ENCODE measurements around the gene RHBG. TPM values are rescaled to one million over a fixed set of nuclear protein-coding genes. Genes with fewer than 3 reads are reported as not detected.

Gene RHBG
- total and polyA plus RNA-seq, 10 donors, result 0.05 to 1.4 (median 0.38) TPM; not detected in 5

GRCh38 chr1:156376958-156377919 lies 8.2 kb downstream of the RHBG start:
- Histone ChIP-seq H3K27me3 (replicated peaks in 1 of 7) (peaks cover 0 to 34% (median 0%) of the 10 kb centered on the region in 7 donors), H3K36me3 (no peaks in the 10 kb centered on the region), H3K4me3 (no peak overlapping the region), H3K4me1 (no peaks in the 10 kb centered on the region), H3K9me3 (no peaks in the 10 kb centered on the region), H3K27ac (no peak overlapping the region)
- intact Hi-C loops (cut with DNase I; ENCODE audit: low total_unique reads), result no loop called here
- no peak for DNase-seq
- WGBS, 5 donors, result 53 to 75% (median 69%) methylated on average over 13 to 20 of the region's 20 CpGs
- no peak for TF ChIP-seq POLR2A (IDR thresholded peaks at IDR 0.05)
- TF ChIP-seq POLR2AphosphoS5 (IDR thresholded peaks at IDR 0.05), result no peak
- TF ChIP-seq CTCF (IDR thresholded peaks at IDR 0.05 in 8 of 11, conservative IDR thresholded peaks at IDR 0.05 in 3 of 11), result no peak

GRCh38 chr1:156378557-156378956 lies 9.5 kb downstream of the RHBG start:
- intact Hi-C loops (cut with DNase I; ENCODE audit: low total_unique reads), result no loop called here
- no peak overlapping the region for H3K27ac ChIP-seq
- peaks cover 0 to 4% (median 0%) of the 10 kb centered on the region in 6 donors for H3K4me1 ChIP-seq
- no peak overlapping the region for H3K4me3 ChIP-seq
- 62 to 80% (median 79%) methylated on average over 6 of the region's 6 CpGs for WGBS, 5 donors
- peaks cover 0 to 22% (median 0%) of the 10 kb centered on the region in 7 donors for H3K27me3 ChIP-seq (replicated peaks in 1 of 7)
- no peaks in the 10 kb centered on the region for H3K36me3 ChIP-seq
- TF ChIP-seq POLR2A (IDR thresholded peaks at IDR 0.05) (no peak), CTCF (IDR thresholded peaks at IDR 0.05 in 8 of 11, conservative IDR thresholded peaks at IDR 0.05 in 3 of 11) (no peak), POLR2AphosphoS5 (IDR thresholded peaks at IDR 0.05) (no peak)
- H3K9me3 ChIP-seq, result no peaks in the 10 kb centered on the region
- no peak for DNase-seq

- intact Hi-C loops (cut with DNase I; ENCODE audit: low total_unique reads), result no loop called here
- whole genome bisulfite sequencing, 5 donors, result 43 to 58% (median 56%) methylated on average over 2 to 3 of the region's 3 CpGs
- no peak for DNase-seq
Observed at GRCh38 chr1:156379420-156380165, 10.6 kb downstream of the RHBG start.

More at GRCh38 chr1:156379420-156380165, 10.6 kb downstream of the RHBG start:
- peaks cover 0 to 13% (median 0%) of the 10 kb centered on the region in 7 donors for H3K27me3 ChIP-seq (replicated peaks in 1 of 7)
- H3K4me1 ChIP-seq, result peaks cover 0 to 4% (median 0%) of the 10 kb centered on the region in 6 donors
- H3K9me3 ChIP-seq, result no peaks in the 10 kb centered on the region
- H3K36me3 ChIP-seq, result no peaks in the 10 kb centered on the region
- TF ChIP-seq POLR2AphosphoS5 (IDR thresholded peaks at IDR 0.05), result no peak
- no peak for TF ChIP-seq POLR2A (IDR thresholded peaks at IDR 0.05)
- no peak for TF ChIP-seq CTCF (IDR thresholded peaks at IDR 0.05 in 8 of 11, conservative IDR thresholded peaks at IDR 0.05 in 3 of 11)
- H3K4me3 ChIP-seq, result no peak overlapping the region
- no peak overlapping the region for H3K27ac ChIP-seq
